HG02884 (cell line): Measurements from ENCODE around the gene TMEM126B.
A peak's percentile ranks its signal among the peaks of the same experiment; 100 is the strongest.
"Not testable (repeated sequence)": the region's sequence is repeated elsewhere in the genome, so short reads cannot be mapped to it uniquely, and the experiment has no call there.

ENCODE experiments used
- ATAC-seq: cut with Tn5 transposase; IDR thresholded peaks from one replicate; pipeline ENCODE4 v1.9.1; 2021; ENCODE audit warnings: mild to moderate bottlenecking, moderate library complexity; ENCODE audit not compliant: unreplicated experiment

TMEM126B gene

GRCh38 chr11:85627998-85628770, at the start of gene TMEM126B:
TMEM126B (plus strand) TSS chr11:85628593; CDS start chr11:85628608, 15 bp downstream.
- peak; percentile 99 for ATAC-seq

- ATAC-seq, result no peak
These were observed 46.3 kb upstream of the TMEM126B start for GRCh38 chr11:85582111-85582510.

GRCh38 chr11:85589373-85589772, 39.0 kb upstream of the TMEM126B start:
- ATAC-seq, result no peak

- peak; percentile 55 for ATAC-seq
These were observed 37.4 kb upstream of the TMEM126B start for GRCh38 chr11:85590848-85591483.

- ATAC-seq, result no peak
These were observed 33.0 kb upstream of the TMEM126B start for GRCh38 chr11:85595285-85595884.

GRCh38 chr11:85596886-85597285, 31.5 kb upstream of the TMEM126B start:
- ATAC-seq, result no peak

- ATAC-seq, result no peak
These were observed 29.3 kb upstream of the TMEM126B start for GRCh38 chr11:85599083-85599482.

GRCh38 chr11:85602526-85603213, 25.7 kb upstream of the TMEM126B start:
- ATAC-seq, result no peak

GRCh38 chr11:85603220-85603619, 25.2 kb upstream of the TMEM126B start:
- ATAC-seq, result no peak

- ATAC-seq, result not testable (repeated sequence)
These were observed 22.2 kb upstream of the TMEM126B start for GRCh38 chr11:85606237-85606636.

GRCh38 chr11:85608621-85609020, 19.8 kb upstream of the TMEM126B start:
- not testable (repeated sequence) for ATAC-seq

GRCh38 chr11:85609286-85609685, 19.1 kb upstream of the TMEM126B start:
- ATAC-seq, result not testable (repeated sequence)

GRCh38 chr11:85611643-85612042, 16.8 kb upstream of the TMEM126B start:
- ATAC-seq, result not testable (repeated sequence)

GRCh38 chr11:85619499-85619898, 8.9 kb upstream of the TMEM126B start:
- ATAC-seq, result no peak

GRCh38 chr11:85620256-85620655, 8.1 kb upstream of the TMEM126B start:
- no peak for ATAC-seq

- ATAC-seq, result no peak
These were observed 1.9 kb upstream of the TMEM126B start for GRCh38 chr11:85626496-85626895.

GRCh38 chr11:85627332-85627997, 928 bp upstream of the TMEM126B start, which contains the start of gene DLG2:
DLG2 (minus strand) TSS chr11:85627344.
- no peak for ATAC-seq

- ATAC-seq, result peak; percentile 9
These were observed 463 bp downstream of the TMEM126B start for GRCh38 chr11:85628771-85629341.

GRCh38 chr11:85634747-85635146, 6.4 kb downstream of the TMEM126B start:
- ATAC-seq, result no peak

- no peak for ATAC-seq
These were observed 14.8 kb downstream of the TMEM126B start for GRCh38 chr11:85643191-85643614.
